Measurements from ENCODE around the gene CFAP161. TPM values are rescaled to one million over a fixed set of nuclear protein-coding genes. Genes with fewer than 3 reads are reported as not detected.
A peak's percentile ranks its signal among the peaks of the same experiment; 100 is the strongest.

CFAP161 gene
- total and polyA plus RNA-seq, 9 of the 15 experiments (the other 6 are each of a cell fraction or from before 2014, with no cell fraction given): 25.8 to 83.3 (median 75.6) TPM

- TF ChIP-seq ASH1L (IDR thresholded peaks at IDR 0.05; ENCODE audit: borderline replicate concordance, low read depth, partially characterized antibody) (no peak), PHF8 (IDR thresholded peaks at IDR 0.05; ENCODE audit: borderline replicate concordance, low read length) (no peak), ATF4 (CRISPR knock-in tag; IDR thresholded peaks at IDR 0.05) (no peak), CBX5 (IDR thresholded peaks at IDR 0.05; ENCODE audit: borderline replicate concordance, low read depth) (no peak), ZZZ3 (IDR thresholded peaks at IDR 0.05) (no peak), NCOA2 (IDR thresholded peaks at IDR 0.05; ENCODE audit: partially characterized antibody in 2 of 2) (no peak), CCAR2 (IDR thresholded peaks at IDR 0.05; ENCODE audit: low read depth, low read length) (no peak), PCBP1 (IDR thresholded peaks at IDR 0.05; ENCODE audit: low read depth, low read length, poor library complexity, severe bottlenecking) (no peak), HNRNPUL1 (IDR thresholded peaks at IDR 0.05; ENCODE audit: low read length) (no peak), E2F3 (CRISPR knock-in tag; IDR thresholded peaks at IDR 0.05) (no peak), CHCHD3 (CRISPR knock-in tag; IDR thresholded peaks at IDR 0.05) (no peak), TRIM28 (IDR thresholded peaks at IDR 0.05) (no peak), SMAD4 (CRISPR knock-in tag; conservative IDR thresholded peaks at IDR 0.05) (peak; percentile 44; the same call in 1 of the 2 replicates), SMARCC2 (IDR thresholded peaks at IDR 0.05; ENCODE audit: low read depth) (peak; percentile 61; the same call in 1 of the 2 replicates), SRSF9 (IDR thresholded peaks at IDR 0.05; ENCODE audit: borderline replicate concordance, low read depth, low read length) (no peak)
- TF ChIP-seq, protein P1, sequence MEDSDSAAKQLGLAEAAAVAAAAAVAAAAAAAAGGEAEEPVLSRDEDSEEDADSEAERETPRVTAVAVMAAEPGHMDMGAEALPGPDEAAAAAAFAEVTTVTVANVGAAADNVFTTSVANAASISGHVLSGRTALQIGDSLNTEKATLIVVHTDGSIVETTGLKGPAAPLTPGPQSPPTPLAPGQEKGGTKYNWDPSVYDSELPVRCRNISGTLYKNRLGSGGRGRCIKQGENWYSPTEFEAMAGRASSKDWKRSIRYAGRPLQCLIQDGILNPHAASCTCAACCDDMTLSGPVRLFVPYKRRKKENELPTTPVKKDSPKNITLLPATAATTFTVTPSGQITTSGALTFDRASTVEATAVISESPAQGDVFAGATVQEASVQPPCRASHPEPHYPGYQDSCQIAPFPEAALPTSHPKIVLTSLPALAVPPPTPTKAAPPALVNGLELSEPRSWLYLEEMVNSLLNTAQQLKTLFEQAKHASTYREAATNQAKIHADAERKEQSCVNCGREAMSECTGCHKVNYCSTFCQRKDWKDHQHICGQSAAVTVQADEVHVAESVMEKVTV (CRISPR knock-in tag; IDR thresholded peaks at IDR 0.05): no peak
- TF ChIP-seq, protein P2, sequence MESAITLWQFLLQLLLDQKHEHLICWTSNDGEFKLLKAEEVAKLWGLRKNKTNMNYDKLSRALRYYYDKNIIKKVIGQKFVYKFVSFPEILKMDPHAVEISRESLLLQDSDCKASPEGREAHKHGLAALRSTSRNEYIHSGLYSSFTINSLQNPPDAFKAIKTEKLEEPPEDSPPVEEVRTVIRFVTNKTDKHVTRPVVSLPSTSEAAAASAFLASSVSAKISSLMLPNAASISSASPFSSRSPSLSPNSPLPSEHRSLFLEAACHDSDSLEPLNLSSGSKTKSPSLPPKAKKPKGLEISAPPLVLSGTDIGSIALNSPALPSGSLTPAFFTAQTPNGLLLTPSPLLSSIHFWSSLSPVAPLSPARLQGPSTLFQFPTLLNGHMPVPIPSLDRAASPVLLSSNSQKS (CRISPR knock-in tag; IDR thresholded peaks at IDR 0.05): no peak
- TF ChIP-seq, protein P3, sequence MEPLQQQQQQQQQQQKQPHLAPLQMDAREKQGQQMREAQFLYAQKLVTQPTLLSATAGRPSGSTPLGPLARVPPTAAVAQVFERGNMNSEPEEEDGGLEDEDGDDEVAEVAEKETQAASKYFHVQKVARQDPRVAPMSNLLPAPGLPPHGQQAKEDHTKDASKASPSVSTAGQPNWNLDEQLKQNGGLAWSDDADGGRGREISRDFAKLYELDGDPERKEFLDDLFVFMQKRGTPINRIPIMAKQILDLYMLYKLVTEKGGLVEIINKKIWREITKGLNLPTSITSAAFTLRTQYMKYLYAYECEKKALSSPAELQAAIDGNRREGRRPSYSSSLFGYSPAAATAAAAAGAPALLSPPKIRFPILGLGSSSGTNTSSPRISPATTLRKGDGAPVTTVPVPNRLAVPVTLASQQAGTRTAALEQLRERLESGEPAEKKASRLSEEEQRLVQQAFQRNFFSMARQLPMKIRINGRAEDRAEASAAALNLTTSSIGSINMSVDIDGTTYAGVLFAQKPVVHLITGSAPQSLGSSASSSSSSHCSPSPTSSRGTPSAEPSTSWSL (CRISPR knock-in tag; IDR thresholded peaks at IDR 0.05; ENCODE audit: borderline replicate concordance): no peak
- TF ChIP-seq, protein P4, sequence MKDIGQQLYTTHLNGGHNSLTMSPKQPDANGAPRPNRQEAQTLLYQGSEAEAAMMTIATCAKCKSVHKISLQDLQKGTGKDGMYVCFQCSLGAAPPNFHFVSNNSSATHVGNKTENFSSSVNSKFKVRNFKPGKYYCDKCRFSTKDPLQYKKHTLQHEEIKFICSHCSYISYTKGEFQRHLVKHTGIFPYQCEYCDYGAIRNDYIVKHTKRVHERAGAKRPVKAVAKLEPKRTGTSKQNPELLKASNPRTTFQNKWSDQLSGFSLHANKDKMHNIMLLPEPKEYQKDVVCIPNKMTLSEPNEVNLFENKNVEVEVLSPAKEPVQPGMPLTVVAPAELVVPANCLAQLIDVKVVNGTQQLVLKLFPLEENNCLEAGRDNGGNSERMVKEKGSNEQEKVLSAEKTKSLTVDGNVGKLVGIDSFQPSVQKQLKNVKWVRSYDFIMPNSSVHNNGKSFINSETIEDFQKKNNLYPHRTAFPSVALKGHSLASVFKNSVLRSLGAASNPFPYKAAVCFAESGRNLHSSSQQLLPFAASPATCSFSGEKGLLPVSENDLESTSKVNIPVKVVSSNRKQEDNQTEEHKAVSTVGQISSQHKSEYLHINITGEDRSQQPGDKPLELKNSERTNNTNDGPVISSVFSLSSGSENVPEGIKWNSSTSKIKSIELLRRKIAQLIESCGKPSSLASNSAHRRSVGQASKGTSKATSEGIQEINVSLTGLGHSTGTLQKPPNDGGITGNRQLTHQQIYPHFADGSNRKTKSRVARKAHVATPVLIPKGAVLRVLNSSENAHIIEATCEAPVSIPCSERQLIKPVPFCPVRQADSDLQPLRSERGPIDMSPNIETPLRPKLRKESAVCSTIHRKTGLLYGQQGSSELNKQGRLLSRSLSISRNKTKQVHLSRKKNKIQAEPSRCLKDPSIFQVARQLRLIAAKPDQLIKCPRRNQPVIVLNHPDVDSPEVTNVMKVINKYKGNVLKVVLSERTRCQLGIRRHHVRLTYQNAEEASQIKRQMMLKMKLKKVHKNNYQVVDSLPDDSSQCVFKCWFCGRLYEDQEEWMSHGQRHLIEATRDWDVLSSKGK (CRISPR knock-in tag; IDR thresholded peaks at IDR 0.05): no peak
Measured at GRCh38 chr15:81163961-81164800, 30.1 kb downstream of the CFAP161 start (continued).
